GM12874 (cell line): Measurements from ENCODE around the gene B3GNT4.

Source experiments
- CTCF ChIP-seq: IDR thresholded peaks from 2 replicates; pipeline ENCODE4 v1.5.1; 2011; ENCODE audit warnings: low read depth, mild to moderate bottlenecking, control low read depth, low read length, moderate library complexity; ENCODE audit not compliant: insufficient read depth

B3GNT4 gene

GRCh38 chr12:122182887-122183587 lies 20.5 kb upstream of the B3GNT4 start, which contains the start of gene LRRC43:
TSS of gene LRRC43 (plus strand) at chr12:122183123. CDS start at chr12:122183145, 22 bp downstream.
- TF ChIP-seq CTCF: no peak

- TF ChIP-seq CTCF: no peak
Observed at GRCh38 chr12:122183588-122183940, 19.9 kb upstream of the B3GNT4 start.

GRCh38 chr12:122184517-122184916 lies 19.0 kb upstream of the B3GNT4 start:
- TF ChIP-seq CTCF: no peak

- no peak for TF ChIP-seq CTCF
Observed at GRCh38 chr12:122185079-122185478, 18.4 kb upstream of the B3GNT4 start.

- no peak for TF ChIP-seq CTCF
Observed at GRCh38 chr12:122185494-122186082, 17.9 kb upstream of the B3GNT4 start.

- no peak for TF ChIP-seq CTCF
Observed at GRCh38 chr12:122187466-122187865, 16.0 kb upstream of the B3GNT4 start.

- TF ChIP-seq CTCF: no peak
Observed at GRCh38 chr12:122189626-122190475, 13.7 kb upstream of the B3GNT4 start.
